Measurements from ENCODE around the gene POLR3E.
A peak's percentile ranks its signal among the peaks of the same experiment; 100 is the strongest.
"Not testable (repeated sequence)": the region's sequence is repeated elsewhere in the genome, so short reads cannot be mapped to it uniquely, and the experiment has no call there.

Gene POLR3E

DNA sequence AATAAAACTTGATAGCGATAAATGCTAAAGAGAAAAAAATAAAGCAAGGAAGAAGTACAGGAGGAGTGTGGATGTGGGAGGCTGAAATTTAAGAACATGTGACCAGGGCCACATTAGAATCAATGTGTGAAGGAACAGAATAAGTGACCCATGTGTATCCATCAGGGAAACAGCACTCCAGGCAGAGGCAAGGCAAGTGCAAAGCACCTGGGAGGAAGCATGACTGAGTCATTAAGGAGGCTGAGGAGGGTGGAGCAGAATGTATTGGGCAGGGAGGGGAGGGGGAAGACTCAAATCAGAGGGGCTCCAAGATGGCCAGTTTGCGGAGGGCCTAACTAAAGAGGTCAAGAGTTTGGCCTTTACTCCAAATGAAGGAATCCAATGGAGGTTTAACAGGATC lies 69.2 kb downstream of the POLR3E start:
- DNase-seq: no peak

- no peak for DNase-seq
These were observed 69.7 kb downstream of the POLR3E start for GRCh38 chr16:22366889-22367288.

DNA sequence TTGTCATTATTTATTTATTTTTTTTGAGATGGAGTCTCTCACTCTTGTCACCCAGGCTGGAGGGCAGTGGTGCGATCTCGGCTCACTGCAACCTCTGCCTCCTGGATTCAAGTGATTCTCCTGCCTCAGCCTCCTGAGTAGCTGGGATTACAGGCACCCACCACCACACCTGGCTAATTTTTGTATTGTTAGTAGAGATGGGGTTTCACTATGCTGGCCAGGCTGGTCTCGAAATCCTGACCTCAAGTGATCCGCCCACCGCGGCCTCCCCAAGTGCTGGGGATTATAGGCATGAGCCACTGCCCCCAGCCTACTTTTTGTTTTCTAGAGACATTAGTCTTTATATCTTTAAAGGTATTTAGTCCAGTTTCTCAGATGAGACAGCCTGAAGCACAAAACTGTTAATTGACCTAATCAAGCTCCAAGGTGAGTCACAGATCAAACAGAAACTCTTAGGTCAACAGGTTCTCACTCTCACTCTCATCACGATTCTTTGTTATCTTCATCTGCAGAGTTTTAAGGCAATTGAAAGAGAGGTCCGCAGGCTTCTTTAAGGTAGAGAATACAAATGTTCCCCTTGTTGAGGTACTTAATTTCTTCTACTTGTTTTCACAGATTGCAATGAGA lies 71.1 kb downstream of the POLR3E start:
- DNase-seq: not testable (repeated sequence)

- DNase-seq: peak in 2 of 5 experiments; percentile 19 to 61
These were observed 72.1 kb downstream of the POLR3E start for GRCh38 chr16:22369221-22369811.

DNA sequence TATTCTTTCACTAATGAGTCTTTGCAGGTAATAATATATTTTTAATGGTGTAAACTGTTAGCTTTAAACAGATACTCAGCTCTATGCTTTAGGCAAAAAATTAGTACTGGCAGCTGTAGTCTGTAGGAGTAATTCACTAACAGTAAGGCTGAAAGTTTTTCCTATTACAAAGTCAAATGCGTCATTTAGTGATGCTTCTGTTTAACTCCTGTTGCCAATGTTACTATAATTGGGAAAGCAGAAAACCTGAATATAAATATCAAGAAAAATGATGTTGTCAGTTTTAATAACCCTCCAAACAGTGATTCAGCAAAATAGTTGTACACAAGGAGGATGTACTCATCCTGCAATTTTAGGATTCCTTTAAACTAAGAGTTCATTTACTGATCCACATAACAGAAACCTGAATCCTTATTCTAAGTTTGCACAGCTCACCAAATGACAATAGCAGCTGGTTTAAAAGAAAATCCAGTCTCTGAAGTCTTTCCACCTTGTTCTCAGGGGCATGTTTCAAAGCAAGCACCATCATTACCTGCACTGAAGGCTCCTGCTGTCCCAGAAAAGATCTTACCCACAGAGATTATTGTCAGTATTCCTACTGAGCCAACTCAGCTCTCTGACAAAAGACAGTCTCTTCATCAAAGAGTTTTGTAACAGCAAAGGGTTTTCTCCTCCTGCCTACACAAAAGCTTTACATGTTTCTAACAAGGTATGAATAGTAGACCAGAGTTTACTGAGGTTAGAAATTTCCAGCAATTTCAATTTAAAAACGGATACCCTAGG lies 73.0 kb downstream of the POLR3E start:
- no peak for DNase-seq

DNA sequence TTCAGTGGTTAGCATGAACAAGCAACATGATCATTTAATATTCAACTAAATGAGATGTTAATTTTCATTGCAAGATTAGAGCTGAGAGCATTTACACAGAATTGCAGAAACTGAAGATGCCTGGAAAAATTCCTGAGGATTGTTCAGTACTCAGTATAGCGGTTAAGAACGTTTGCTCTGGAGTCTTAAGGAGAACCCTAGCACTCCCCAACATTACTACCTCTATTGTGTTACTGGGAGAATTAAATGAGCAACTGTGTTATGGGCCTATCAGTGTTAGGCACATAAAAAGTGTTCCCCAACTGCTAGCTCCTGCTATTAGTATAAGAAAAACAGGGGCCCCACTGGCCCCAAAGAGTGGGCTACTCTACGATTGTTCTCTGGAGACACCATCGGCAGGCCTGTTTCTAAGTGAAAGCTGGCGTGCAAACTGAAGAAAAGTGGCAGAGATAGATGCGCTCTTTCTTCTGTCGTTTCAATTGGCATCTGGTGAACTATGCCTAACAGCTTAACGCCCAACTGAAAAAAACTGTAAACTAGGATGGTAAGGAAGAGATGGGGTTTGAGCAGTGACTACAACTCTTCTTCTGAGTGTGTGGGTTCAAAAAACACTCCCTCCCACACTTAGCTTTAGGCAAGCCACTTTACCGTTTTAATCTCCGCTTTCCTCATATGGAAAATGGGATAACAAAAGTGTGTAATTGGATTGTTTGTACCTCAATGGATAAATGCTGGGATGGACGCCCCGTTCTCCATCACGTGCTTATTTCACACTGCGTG lies 75.9 kb downstream of the POLR3E start:
- peak in 1 of 5 experiments; percentile 74 for DNase-seq

DNA sequence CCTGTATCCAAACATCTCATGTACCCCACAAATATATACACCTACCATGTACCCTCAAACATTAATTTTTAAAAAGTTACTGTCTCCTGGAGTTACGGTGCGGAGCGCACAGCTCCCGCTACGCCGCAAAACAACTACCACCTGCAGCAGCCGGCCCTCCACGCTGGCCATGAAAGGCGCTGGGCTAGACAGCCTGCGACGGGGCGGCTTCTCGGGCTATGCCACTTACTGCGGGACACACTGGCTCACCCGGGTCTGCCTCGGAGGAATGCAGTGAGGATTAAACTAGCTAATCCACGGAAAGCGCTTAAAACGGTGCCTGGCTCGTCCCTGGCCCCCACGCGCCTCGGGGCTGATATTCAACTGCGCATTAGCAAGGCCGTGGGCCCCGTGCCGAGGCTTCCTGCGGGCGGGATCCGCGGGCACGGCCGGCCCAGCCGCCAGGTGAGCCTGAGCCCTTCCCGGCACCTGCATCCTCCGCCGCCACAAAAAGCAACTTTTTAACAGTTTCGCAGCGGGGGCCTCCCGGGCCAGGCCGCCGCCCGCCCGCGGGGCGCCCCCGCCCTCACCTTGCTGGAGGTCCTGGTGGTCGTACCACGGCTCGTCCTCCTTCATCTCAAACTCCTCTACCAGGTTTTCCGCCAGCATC lies 76.6 kb downstream of the POLR3E start:
- peak; percentile 14 to 48 (median 25) for DNase-seq

GRCh38 chr16:22374311-22375116 lies 77.3 kb downstream of the POLR3E start, which contains the start of gene CDR2:
Gene CDR2, minus strand, starts transcription at chr16:22374619. Its CDS starts 310 bp downstream, at chr16:22374309.
- peak; percentile 96 to 98 (median 97) for DNase-seq

GRCh38 chr16:22375117-22375962 lies 78.1 kb downstream of the POLR3E start:
- peak in 2 of 5 experiments; percentile 4 to 40 for DNase-seq

DNA sequence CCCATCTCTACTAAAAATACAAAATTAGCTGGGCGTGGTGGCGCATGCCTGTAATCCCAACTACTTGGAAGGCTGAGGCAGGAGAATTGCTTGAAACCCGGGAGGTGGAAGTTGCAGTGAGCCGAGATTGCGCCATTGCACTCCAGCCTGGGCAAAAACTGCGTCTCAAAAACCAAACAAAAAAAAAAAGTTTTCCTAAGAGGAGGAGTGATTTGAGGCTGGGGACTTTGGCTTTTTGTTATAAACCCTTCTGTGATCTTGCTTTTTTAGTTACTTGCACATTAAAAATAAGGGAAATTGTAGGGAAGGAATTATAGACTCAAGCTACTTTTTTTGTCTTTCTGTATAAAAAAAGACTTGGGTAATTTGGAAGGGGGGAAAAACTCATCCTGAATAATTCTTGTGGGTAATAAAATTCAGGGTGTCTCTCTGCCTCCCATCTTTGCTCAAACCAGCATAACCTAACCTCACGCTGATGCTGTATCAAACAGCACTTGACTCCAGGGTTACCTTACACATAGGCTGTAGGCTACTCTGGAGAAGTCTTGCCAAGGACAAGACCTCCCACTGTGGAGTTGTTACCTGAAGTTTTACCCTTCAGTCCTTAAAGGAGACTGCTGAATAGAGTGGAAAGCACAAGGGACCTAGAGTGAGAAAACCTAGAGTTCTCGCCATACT lies 78.9 kb downstream of the POLR3E start:
- DNase-seq: no peak

- DNase-seq: no peak
These were observed 82.4 kb downstream of the POLR3E start for GRCh38 chr16:22379656-22380055.

GRCh38 chr16:22380529-22380928 lies 83.3 kb downstream of the POLR3E start:
- DNase-seq: no peak

DNA sequence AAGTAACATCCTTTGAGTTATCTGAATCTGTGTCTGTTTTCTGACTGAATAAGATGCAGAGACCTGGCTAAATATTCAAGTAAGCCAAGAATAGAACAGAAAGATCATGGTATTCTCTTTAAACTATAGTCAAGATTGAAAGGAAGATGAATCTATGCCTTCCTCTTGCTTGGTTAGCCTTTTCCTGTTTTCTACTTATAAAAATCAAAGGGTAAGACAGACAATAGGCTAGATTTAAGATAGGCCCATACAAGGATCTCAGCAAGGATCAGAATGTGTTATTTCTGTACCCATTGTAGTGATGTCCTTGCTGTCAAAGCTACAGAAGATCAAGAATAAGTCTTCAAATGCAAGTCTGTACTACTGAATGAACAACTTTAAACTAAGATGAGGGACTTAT lies 84.2 kb downstream of the POLR3E start:
- peak in 1 of 5 experiments; percentile 27 for DNase-seq

- DNase-seq: no peak
These were observed 86.6 kb downstream of the POLR3E start for GRCh38 chr16:22383827-22384226.

All from T-helper 2 cell (primary cell).